Kidney (tissue), 22 donors: ENCODE data around the gene SLC6A15. TPM values are rescaled to one million over a fixed set of nuclear protein-coding genes. Genes with fewer than 3 reads are reported as not detected.

Experiments used
- DNase-seq, 5 donors: peaks; one replicate each; pipeline ENCODE4 v3.0.0-alpha.2; 2013 to 2020
- FAIRE-seq: peaks from 2 replicates; lab custom pipeline; 2012; peaks lifted over from hg19 to GRCh38; lab: Jason Lieb, UNC
- H3K27ac ChIP-seq, 2 donors: one replicate each; pipeline ENCODE4 v1.7.0; 2013; ENCODE audit warnings: low read depth in 2 of 2, low read length in 2 of 2, inconsistent platforms in 1 of 2
- H3K27me3 ChIP-seq: one replicate; pipeline ENCODE4 v1.7.1; 2013; ENCODE audit warnings: low read length, inconsistent platforms; ENCODE audit not compliant: control insufficient read depth, insufficient read depth
- H3K36me3 ChIP-seq, 3 donors: one replicate each; pipeline versions ENCODE4 v1.7.0 to v1.7.1; 2013; ENCODE audit warnings: low read length in 3 of 3, control low read depth in 1 of 3, inconsistent platforms in 1 of 3; ENCODE audit not compliant: insufficient read depth in 3 of 3, control insufficient read depth in 2 of 3
- H3K4me1 ChIP-seq, 3 donors: one replicate each; pipeline versions ENCODE4 v1.7.0 to v1.7.1; 2013; ENCODE audit warnings: low read length in 3 of 3, inconsistent platforms in 1 of 3, low read depth in 1 of 3; ENCODE audit not compliant: control insufficient read depth in 2 of 3, insufficient read depth in 2 of 3
- H3K4me3 ChIP-seq, 3 donors: one replicate each; pipeline versions ENCODE4 v1.7.0 to v1.8.1; 2013; ENCODE audit warnings: low read length in 3 of 3, control low read depth in 1 of 3, inconsistent platforms in 1 of 3
- H3K9ac ChIP-seq, 3 donors: one replicate each; pipeline versions ENCODE4 v1.7.0 to v1.7.1; 2013; ENCODE audit warnings: low read length in 3 of 3, control low read depth in 1 of 3, inconsistent platforms in 1 of 3
- H3K9me3 ChIP-seq, 3 donors: one replicate each; pipeline versions ENCODE4 v1.7.0 to v1.7.1; 2013; ENCODE audit warnings: low read length in 3 of 3, control low read depth in 1 of 3, inconsistent platforms in 1 of 3; ENCODE audit not compliant: control insufficient read depth in 2 of 3, insufficient read depth in 1 of 3
- CTCF ChIP-seq: IDR thresholded peaks from 3 replicates; pipeline ENCODE4 v1.5.1; 2012; ENCODE audit warnings: mild to moderate bottlenecking, moderate library complexity, borderline replicate concordance; ENCODE audit not compliant: insufficient read depth; ENCODE audit errors: extremely low read depth
- intact Hi-C: fragments of 100-400 bp; cut with DNase I; formaldehyde crosslinking; loops from one replicate; pipeline ENCODE4 v1.11.1; 2022
- long read RNA-seq, 10 donors: library from polyadenylated mRNA in 1 of 10; unstranded in 1 of 10; transcript quantifications; one replicate each; pipeline ENCODE4 v2.0.0 and lab custom pipeline, GENCODE V29; 2021 to 2026
- polyA plus RNA-seq: library from polyadenylated mRNA; stranded (reverse); fragments of 350-450 nt; fragmentation: Illumina TruSeq; extraction: RNeasy Lipid Tissue Mini Kit (QIAGEN cat#74804); gene quantifications from one replicate; pipeline ENCODE4 v1.2.3, GENCODE V29; 2014; ENCODE audit warnings: low read depth, low replicate concordance; ENCODE audit not compliant: insufficient read depth
- total RNA-seq: library from RNA; stranded (reverse); fragmentation: NEBNext Ultra II Directional; extraction: Animal tissue kit (Norgen Biotek cat#: 25700); gene quantifications from one replicate; pipeline ENCODE4 v1.2.1, GENCODE V29; 2021
- donor health status: control.
- donor health status: control.
- donor health status: control.
- donor health status: control.
- donor health status: control.
- donor health status: DM: yes; HTN: yes; CAD: no.
- donor health status: Normal renal cell carcinoma (clear cell type).

Gene SLC6A15
- total RNA-seq: 0.28 TPM
- not detected for polyA plus RNA-seq
- long read RNA-seq, donor 1: 0 reads
- long read RNA-seq, donor 2: 0 reads
- long read RNA-seq, donor 3: 0 reads
- long read RNA-seq, donor 4: 0 reads
- long read RNA-seq, donor 5: 0 reads
- long read RNA-seq, donor 6: 0 reads
- long read RNA-seq, donor 7: 0 reads
- long read RNA-seq, donor 8: 0 reads
- long read RNA-seq, donor 9: 0 reads
- long read RNA-seq, donor 10, full-length matches to known transcripts: 1 of 1 reads
- long read RNA-seq, donor 10, partial matches to known transcripts: 0 of 1 reads
- long read RNA-seq, donor 10, other reads (novel, unspliced or antisense): 0 of 1 reads

- FAIRE-seq: no peak
- no peak for TF ChIP-seq CTCF
- DNase-seq: peak; percentile 77 to 89 (median 85)
- Histone ChIP-seq H3K4me1 (peaks cover 0 to 11% (median 0%) of the 10 kb centered on the region in 3 donors), H3K4me3 (peak within 1 kb of the TSS; percentile 59 to 91 (median 64)), H3K9ac (peak within 1 kb of the TSS in 1 of 3 donors; percentile 79), H3K36me3 (no peaks in the 10 kb centered on the region), H3K27me3 (peaks cover 26% of the 10 kb centered on the region), H3K27ac (no peak within 1 kb of the TSS), H3K9me3 (no peaks in the 10 kb centered on the region)
- intact Hi-C loops: no loop called here
Measured at GRCh38 chr12:84912198-84913128, at the start of gene SLC6A15. TSS of gene SLC6A15 (minus strand) at chr12:84912799. CDS start at chr12:84892120, 20,679 bp downstream.

GRCh38 chr12:84960918-84961317 lies 48.3 kb upstream of the SLC6A15 start:
- Histone ChIP-seq H3K4me1 (no peaks in the 10 kb centered on the region), H3K9me3 (no peaks in the 10 kb centered on the region), H3K9ac (no peak overlapping the region), H3K4me3 (no peak overlapping the region), H3K27ac (no peak overlapping the region), H3K36me3 (no peaks in the 10 kb centered on the region), H3K27me3 (no peaks in the 10 kb centered on the region)
- no peak for DNase-seq
- intact Hi-C loops: no loop called here
- no peak for FAIRE-seq
- no peak for TF ChIP-seq CTCF

- intact Hi-C loops: no loop called here
- no peak for TF ChIP-seq CTCF
- H3K4me1 ChIP-seq: no peaks in the 10 kb centered on the region
- FAIRE-seq (no peak), DNase-seq (no peak)
- no peak overlapping the region for H3K27ac ChIP-seq
- H3K27me3 ChIP-seq: no peaks in the 10 kb centered on the region
- H3K36me3 ChIP-seq: no peaks in the 10 kb centered on the region
- H3K9ac ChIP-seq: no peak overlapping the region
- no peak overlapping the region for H3K4me3 ChIP-seq
- H3K9me3 ChIP-seq: no peaks in the 10 kb centered on the region
Measured at GRCh38 chr12:84955298-84955697, 42.7 kb upstream of the SLC6A15 start.
